Endothelial cell (in vitro differentiated cells): ENCODE data around the gene TLX3. TPM values are rescaled to one million over a fixed set of nuclear protein-coding genes. Genes with fewer than 3 reads are reported as not detected.
"Not testable (repeated sequence)": the region's sequence is repeated elsewhere in the genome, so short reads cannot be mapped to it uniquely, and the experiment has no call there.

ENCODE experiments used
- DNase-seq: peaks from one replicate; pipeline ENCODE4 v3.0.0; 2021; ENCODE audit warnings: low spot score
- H3K27ac Mint-ChIP-seq: one replicate; pipeline ENCODE4 v1.8.0; 2021; ENCODE audit warnings: mixed read lengths, inconsistent platforms; ENCODE audit not compliant: unreplicated experiment
- H3K27me3 Mint-ChIP-seq: one replicate; pipeline ENCODE4 v1.8.0; 2021; ENCODE audit warnings: mild to moderate bottlenecking, moderate library complexity, mixed read lengths, inconsistent platforms; ENCODE audit not compliant: unreplicated experiment
- H3K36me3 Mint-ChIP-seq: one replicate; pipeline ENCODE4 v1.8.0; 2021; ENCODE audit warnings: mild to moderate bottlenecking, low read depth, mixed read lengths, inconsistent platforms; ENCODE audit not compliant: unreplicated experiment
- H3K4me1 Mint-ChIP-seq: one replicate; pipeline ENCODE4 v1.8.0; 2021; ENCODE audit warnings: mild to moderate bottlenecking, mixed read lengths, inconsistent platforms; ENCODE audit not compliant: unreplicated experiment
- H3K4me3 Mint-ChIP-seq: one replicate; pipeline ENCODE4 v1.8.0; 2021; ENCODE audit warnings: mild to moderate bottlenecking, mixed read lengths, inconsistent platforms; ENCODE audit not compliant: unreplicated experiment
- H3K9me3 Mint-ChIP-seq: one replicate; pipeline ENCODE4 v1.8.0; 2021; ENCODE audit warnings: mixed read lengths, inconsistent platforms; ENCODE audit not compliant: unreplicated experiment
- CTCF ChIP-seq: fragments of 200-600 bp; sonication (generic); IDR thresholded peaks from one replicate; pipeline ENCODE4 v1.5.0; 2021; ENCODE audit warnings: antibody characterized with exemption; ENCODE audit not compliant: unreplicated experiment
- total RNA-seq: library from RNA; stranded (reverse); fragmentation: NEBNext Ultra II Directional; extraction: Animal tissue kit (Norgen Biotek cat#: 25700); gene quantifications from one replicate; pipeline ENCODE4 v1.2.1, GENCODE V29; 2021; ENCODE audit not compliant: unreplicated experiment

The TLX3 gene
- total RNA-seq, 1 donor from 2014 or later = 0.23 TPM

- no peaks in the 10 kb centered on the region for H3K4me1 Mint-ChIP-seq
- H3K9me3 Mint-ChIP-seq = no peaks in the 10 kb centered on the region
- H3K4me3 Mint-ChIP-seq = no peak overlapping the region
- H3K36me3 Mint-ChIP-seq = no peaks in the 10 kb centered on the region
- TF ChIP-seq CTCF = no peak
- H3K27me3 Mint-ChIP-seq = peaks cover 2% of the 10 kb centered on the region
- no peak overlapping the region for H3K27ac Mint-ChIP-seq
- no peak for DNase-seq
These were observed 21.0 kb upstream of the TLX3 start for GRCh38 chr5:171288066-171288465.

DNA sequence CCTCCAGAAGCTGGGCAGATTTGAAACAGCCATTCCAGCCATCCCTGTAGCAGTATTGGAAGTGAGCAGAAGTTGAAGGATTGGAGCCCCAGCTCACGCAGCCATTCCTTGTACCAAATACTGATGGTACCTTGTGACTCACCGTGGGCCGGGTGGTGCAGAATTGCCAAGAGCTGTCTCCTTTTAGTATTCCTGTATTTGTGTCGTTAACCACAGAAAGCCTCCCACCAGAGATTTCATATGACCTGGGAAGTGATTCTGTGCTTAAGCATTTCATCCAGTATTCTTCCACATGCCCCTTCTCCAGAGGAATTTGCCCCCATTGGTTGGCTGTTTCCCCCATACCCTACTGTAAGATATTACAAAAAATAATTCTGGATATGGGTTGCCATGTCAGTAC, 17.7 kb upstream of the TLX3 start:
- no peak for TF ChIP-seq CTCF
- DNase-seq = no peak
- Mint-ChIP-seq H3K4me3 (no peak overlapping the region), H3K27ac (no peak overlapping the region), H3K4me1 (no peaks in the 10 kb centered on the region), H3K36me3 (no peaks in the 10 kb centered on the region), H3K9me3 (no peaks in the 10 kb centered on the region), H3K27me3 (no peaks in the 10 kb centered on the region)

GRCh38 chr5:171295299-171295698, 13.7 kb upstream of the TLX3 start:
- TF ChIP-seq CTCF = no peak
- H3K36me3 Mint-ChIP-seq = no peaks in the 10 kb centered on the region
- DNase-seq = no peak
- H3K9me3 Mint-ChIP-seq = no peaks in the 10 kb centered on the region
- H3K4me1 Mint-ChIP-seq = no peaks in the 10 kb centered on the region
- peaks cover 3% of the 10 kb centered on the region for H3K27me3 Mint-ChIP-seq
- no peak overlapping the region for H3K4me3 Mint-ChIP-seq
- no peak overlapping the region for H3K27ac Mint-ChIP-seq

DNA sequence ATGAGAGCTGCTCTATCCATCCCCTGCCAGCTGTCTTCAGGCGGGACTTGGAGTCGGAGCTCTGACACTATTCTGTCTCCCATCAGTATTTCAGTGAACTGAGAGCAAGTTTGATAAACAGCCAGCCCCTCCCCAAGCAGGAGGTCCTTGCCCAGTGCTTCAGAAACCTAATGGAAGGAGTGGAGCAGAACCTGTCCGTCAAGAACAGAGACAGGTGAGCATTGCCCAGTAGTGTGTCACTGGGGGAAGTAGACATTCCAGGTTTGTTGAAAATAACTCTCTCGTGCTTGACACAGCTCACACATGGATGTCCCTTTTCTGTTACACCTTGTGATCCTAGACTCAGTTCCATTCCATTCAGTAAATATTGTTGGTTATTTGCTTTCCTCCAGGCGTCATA, 13.2 kb upstream of the TLX3 start:
- peaks cover 1% of the 10 kb centered on the region for H3K36me3 Mint-ChIP-seq
- no peak for DNase-seq
- H3K4me3 Mint-ChIP-seq = no peak overlapping the region
- no peaks in the 10 kb centered on the region for H3K9me3 Mint-ChIP-seq
- no peak overlapping the region for H3K27ac Mint-ChIP-seq
- H3K4me1 Mint-ChIP-seq = no peaks in the 10 kb centered on the region
- peaks cover 3% of the 10 kb centered on the region for H3K27me3 Mint-ChIP-seq
- TF ChIP-seq CTCF = no peak

- H3K4me3 Mint-ChIP-seq, H3K9me3 Mint-ChIP-seq, H3K4me1 Mint-ChIP-seq, H3K36me3 Mint-ChIP-seq, H3K27me3 Mint-ChIP-seq, H3K27ac Mint-ChIP-seq, DNase-seq: not testable (repeated sequence)
These were observed 11.1 kb upstream of the TLX3 start for GRCh38 chr5:171297941-171298340.

DNA sequence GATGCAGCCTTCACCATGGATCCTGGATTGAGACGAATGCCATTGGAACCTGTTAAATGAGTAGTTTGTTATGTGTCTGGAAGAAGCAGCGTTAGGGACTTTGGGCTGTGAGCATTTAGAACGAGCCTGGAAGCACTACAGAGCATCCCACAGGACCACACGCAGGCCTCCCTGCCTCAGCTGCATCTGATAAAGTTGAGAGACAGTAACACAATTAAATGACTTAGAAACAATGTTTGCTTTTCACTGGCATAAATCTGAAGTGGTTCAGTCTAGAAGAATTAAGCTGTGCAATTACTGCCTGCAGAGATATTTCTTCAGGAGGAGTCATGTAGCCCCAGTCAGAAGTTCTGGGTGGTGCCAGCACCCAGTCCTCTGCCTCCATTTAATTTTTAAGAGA, 9.8 kb upstream of the TLX3 start:
- TF ChIP-seq CTCF = no peak
- DNase-seq = no peak
- Mint-ChIP-seq H3K4me3 (no peak overlapping the region), H3K27me3 (peaks cover 5% of the 10 kb centered on the region), H3K27ac (no peak overlapping the region), H3K36me3 (peaks cover 5% of the 10 kb centered on the region), H3K4me1 (no peaks in the 10 kb centered on the region), H3K9me3 (no peaks in the 10 kb centered on the region)
